Pancreas (tissue), 10 donors: ENCODE results near the gene LOXL4. TPM values are rescaled to one million over a fixed set of nuclear protein-coding genes. Genes with fewer than 3 reads are reported as not detected.

Experiments
- ATAC-seq, 4 donors: fragments of 200-7000 bp; cut with Tn5 transposase; one replicate each; pipeline versions ENCODE4 v1.8.0 to v1.9.1; 2020; ENCODE audit warnings: mild to moderate bottlenecking in 4 of 4, moderate library complexity in 4 of 4
- DNase-seq, 6 donors: peaks; one replicate each; pipeline ENCODE4 v3.0.0-alpha.2; 2020
- FAIRE-seq: peaks from 2 replicates; lab custom pipeline; 2012; peaks lifted over from hg19 to GRCh38; lab: Jason Lieb, UNC
- H3K27ac ChIP-seq, 4 donors: fragments of 200-600 bp; sonication (generic); 1 replicate in 3 of 4; 2 replicates in 1 of 4; pipeline versions ENCODE4 v1.5.0 to v1.8.0; 2020
- H3K27me3 ChIP-seq, 4 donors: fragments of 200-600 bp; one replicate each; pipeline ENCODE4 v1.8.0; 2021
- H3K36me3 ChIP-seq, 3 donors: fragments of 200-600 bp; sonication (generic) in 1 of 3; one replicate each; pipeline versions ENCODE4 v1.5.0 to v1.8.0; 2020 to 2021
- H3K4me1 ChIP-seq, 3 donors: fragments of 200-600 bp; one replicate each; pipeline ENCODE4 v1.8.0; 2021
- H3K4me3 ChIP-seq, 4 donors: fragments of 200-600 bp; sonication (generic) in 2 of 4; one replicate each; pipeline versions ENCODE4 v1.5.0 to v1.8.0; 2020 to 2021
- H3K9me3 ChIP-seq, 4 donors: fragments of 200-600 bp; one replicate each; pipeline ENCODE4 v1.8.0; 2021
- CTCF ChIP-seq, 4 donors: fragments of 200-600 bp; sonication (generic) in 3 of 4; IDR thresholded peaks; one replicate each; pipeline versions ENCODE4 v1.5.0 to v1.8.0; 2021; ENCODE audit warnings: antibody characterized with exemption in 4 of 4
- WGBS, 2 donors: extraction: QIAGEN DNeasy Blood & Tissue Kit; methylation state at CpG; one replicate each; pipeline ENCODE4 v1.1.7; 2013; 5-methylcytosine and 5-hydroxymethylcytosine counted together
- intact Hi-C, 3 donors: fragments of 100-400 bp; cut with DNase I; formaldehyde crosslinking; loops; one replicate each; pipeline versions ENCODE4 v1.11.1 to v1.14.2; 2022
- polyA plus RNA-seq, 2 donors: library from polyadenylated mRNA; stranded (reverse); fragments of 200-250 nt; gene quantifications; one replicate each; pipeline ENCODE4 v1.2.3, GENCODE V29; 2013
- total RNA-seq, 6 donors: library from RNA; stranded (reverse); fragmentation: NEBNext Ultra II Directional in 4 of 6; extraction: Animal tissue kit (Norgen Biotek cat#: 25700) in 4 of 6; gene quantifications; one replicate each; pipeline versions ENCODE4 v1.2.1 to v1.2.4, GENCODE V29; 2021 to 2023
- donor health status: healthy with polysubstance abuse.
- donor health status: DM: no; HTN: no; CAD: no; lungs with moderate emphysema.
- donor health status: DM: no; HTN: no; CAD: no.
- donor health status: control.
- donor health status: control.
- donor health status: Bipolar disorder and iron deficiency.
- donor health status: DM: yes; HTN: yes; CAD: no.
- donor health status: DM: no; HTN: no; CAD: no.
- donor health status: DM: no; HTN: no; CAD: no.
- donor health status: DM: yes; HTN: yes; CAD: no.

Gene LOXL4
- total and polyA plus RNA-seq, 8 donors: 3.7 to 12.5 (median 8.6) TPM

- intact Hi-C loops: loop anchor here in 1 of 3 donors (5.0 kb wide), 1 partner anchor 52 kb away; no protein-coding TSS in a partner anchor
These were observed 7.2 kb downstream of the LOXL4 start for GRCh38 chr10:98260752-98261151.

DNA sequence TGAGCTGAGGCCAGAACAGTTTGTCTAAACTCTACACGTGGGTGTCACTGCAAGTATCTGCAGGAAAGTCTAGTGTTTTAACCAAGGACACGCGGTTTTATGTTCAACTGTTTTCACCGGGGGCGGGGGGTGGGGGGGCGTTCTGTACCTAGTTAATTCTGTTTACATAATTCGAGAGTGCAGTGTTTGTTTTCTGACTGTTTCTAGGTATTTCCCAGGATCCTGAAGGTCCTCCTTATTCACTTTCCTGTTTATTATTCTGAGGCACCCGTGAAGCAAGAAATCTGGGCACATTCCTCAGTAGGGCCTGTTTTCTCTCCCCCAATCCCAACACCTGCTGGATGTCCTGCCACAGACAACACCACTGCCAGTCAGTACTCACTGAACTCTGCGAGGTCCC, 7.6 kb downstream of the LOXL4 start:
- Histone ChIP-seq H3K9me3 (no peaks in the 10 kb centered on the region), H3K27ac (peak overlapping the region in 1 of 4 donors; percentile 5), H3K27me3 (no peaks in the 10 kb centered on the region), H3K36me3 (no peaks in the 10 kb centered on the region), H3K4me3 (no peak overlapping the region), H3K4me1 (no peaks in the 10 kb centered on the region)
- FAIRE-seq (no peak), ATAC-seq (peak in 2 of 4 donors; percentile 6 to 15), DNase-seq (no peak)
- WGBS, 2 donors: 13 to 15% methylated on average over 9 of the region's 9 CpGs
- TF ChIP-seq CTCF (IDR thresholded peaks at IDR 0.05): no peak
- intact Hi-C loops: loop anchor here in 1 of 3 donors (5.0 kb wide), 1 partner anchor 52 kb away; no protein-coding TSS in a partner anchor

More at GRCh38 chr10:98260752-98261151, 7.2 kb downstream of the LOXL4 start:
- Histone ChIP-seq H3K27ac (peak overlapping the region in 1 of 4 donors; percentile 5), H3K27me3 (no peaks in the 10 kb centered on the region), H3K36me3 (no peaks in the 10 kb centered on the region), H3K9me3 (no peaks in the 10 kb centered on the region), H3K4me1 (no peaks in the 10 kb centered on the region), H3K4me3 (no peak overlapping the region)
- WGBS, 2 donors: 84 to 85% methylated on average over 14 of the region's 14 CpGs
- no peak for TF ChIP-seq CTCF (IDR thresholded peaks at IDR 0.05)
- DNase-seq: peak in 1 of 6 donors; percentile 72
- FAIRE-seq: no peak
- ATAC-seq: peak in 1 of 4 donors; percentile 3

DNA sequence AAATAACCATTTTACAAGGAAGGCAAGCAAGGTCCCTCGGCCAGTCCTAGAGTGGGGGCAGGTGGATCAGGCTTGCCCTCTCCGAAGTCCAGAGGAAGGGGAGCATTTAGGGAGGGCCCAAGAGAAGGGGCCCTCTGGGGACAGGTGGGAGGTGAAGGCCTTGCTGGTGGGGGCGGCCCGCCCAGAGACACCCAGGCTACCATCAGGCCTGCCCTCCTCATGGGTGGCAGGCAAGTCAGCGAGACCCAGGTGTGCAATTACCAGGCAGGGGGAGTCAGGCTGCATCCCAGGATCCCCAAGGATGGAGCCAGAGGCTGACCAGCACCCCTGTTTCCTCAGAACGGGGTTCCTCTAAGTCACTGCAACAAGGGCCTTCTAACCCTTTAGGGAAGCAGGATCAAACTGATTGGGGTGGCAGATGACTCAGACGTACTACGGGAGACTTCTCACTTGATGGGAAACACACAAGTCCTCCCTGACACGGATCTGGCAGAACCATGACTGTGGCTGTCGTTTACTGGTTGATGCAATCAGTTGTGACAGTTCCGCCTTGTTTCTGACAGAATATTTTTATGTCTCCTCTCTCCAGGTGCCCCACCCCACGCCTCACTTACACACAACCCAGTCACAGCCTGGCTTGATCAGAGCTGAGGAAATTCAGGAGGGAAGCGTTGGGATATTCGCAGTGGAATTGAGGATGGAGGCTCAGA, 8.2 kb downstream of the LOXL4 start:
- WGBS, 2 donors: 56 to 62% methylated on average over 14 of the region's 14 CpGs
- Histone ChIP-seq H3K4me1 (no peaks in the 10 kb centered on the region), H3K27ac (no peak overlapping the region), H3K36me3 (no peaks in the 10 kb centered on the region), H3K27me3 (no peaks in the 10 kb centered on the region), H3K9me3 (no peaks in the 10 kb centered on the region), H3K4me3 (no peak overlapping the region)
- no peak for TF ChIP-seq CTCF (IDR thresholded peaks at IDR 0.05)
- no peak for ATAC-seq
- no peak for FAIRE-seq
- DNase-seq: no peak
- intact Hi-C loops: loop anchor here in 1 of 3 donors (5.0 kb wide), 1 partner anchor 53 kb away; no protein-coding TSS in a partner anchor

DNA sequence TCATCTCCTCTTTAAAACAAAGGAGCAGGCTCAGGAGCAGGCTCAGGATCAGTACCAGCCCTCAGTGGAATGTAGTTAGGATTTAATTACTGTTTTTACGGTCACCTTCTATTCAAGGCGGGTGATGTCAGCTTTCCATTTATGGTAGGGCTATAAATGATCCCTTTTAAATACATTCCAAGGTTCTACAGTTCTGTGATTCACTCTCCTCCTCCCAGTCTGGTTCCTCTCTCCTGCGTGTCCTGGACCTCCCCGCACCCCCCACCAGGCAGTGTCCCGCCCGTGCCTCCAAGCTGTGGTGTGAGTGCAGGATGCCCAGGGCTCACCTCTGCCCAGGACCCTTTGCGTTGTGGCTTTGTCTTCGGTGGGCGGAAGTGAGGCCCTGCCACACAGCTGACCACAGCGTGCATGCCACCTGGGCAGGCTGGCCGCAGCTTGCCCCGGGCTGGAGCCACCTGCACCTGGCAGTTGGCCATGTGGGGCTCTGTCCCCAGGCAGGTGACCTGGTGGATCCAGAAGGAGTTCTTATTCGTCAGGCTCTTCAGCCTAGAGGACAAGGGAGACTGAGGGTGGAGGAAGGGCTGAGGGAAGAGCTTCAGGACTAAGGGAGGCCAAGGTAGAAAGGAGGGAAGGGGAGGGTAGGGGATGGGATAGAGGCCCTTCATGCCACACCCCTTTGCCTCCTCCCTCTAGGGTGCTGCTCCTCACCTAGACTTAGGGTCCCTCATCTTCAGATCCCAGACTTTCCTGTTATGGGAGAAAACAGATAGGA, 9.1 kb downstream of the LOXL4 start:
- no peak for TF ChIP-seq CTCF (IDR thresholded peaks at IDR 0.05)
- ATAC-seq (no peak), DNase-seq (peak in 1 of 6 donors; percentile 61), FAIRE-seq (no peak)
- H3K27me3 ChIP-seq: no peaks in the 10 kb centered on the region
- H3K4me3 ChIP-seq: no peak overlapping the region
- no peaks in the 10 kb centered on the region for H3K36me3 ChIP-seq
- H3K9me3 ChIP-seq: no peaks in the 10 kb centered on the region
- 77 to 82% methylated on average over 13 of the region's 13 CpGs for whole genome bisulfite sequencing, 2 donors
- intact Hi-C loops: no loop called here
- H3K4me1 ChIP-seq: no peaks in the 10 kb centered on the region
- H3K27ac ChIP-seq: no peak overlapping the region
